Measurements from ENCODE around the gene PLA2G4A. TPM values are rescaled to one million over a fixed set of nuclear protein-coding genes. Genes with fewer than 3 reads are reported as not detected.

Gene PLA2G4A
- total and polyA plus RNA-seq, 12 donors = 4.2 to 53.1 (median 14.9) TPM

DNA sequence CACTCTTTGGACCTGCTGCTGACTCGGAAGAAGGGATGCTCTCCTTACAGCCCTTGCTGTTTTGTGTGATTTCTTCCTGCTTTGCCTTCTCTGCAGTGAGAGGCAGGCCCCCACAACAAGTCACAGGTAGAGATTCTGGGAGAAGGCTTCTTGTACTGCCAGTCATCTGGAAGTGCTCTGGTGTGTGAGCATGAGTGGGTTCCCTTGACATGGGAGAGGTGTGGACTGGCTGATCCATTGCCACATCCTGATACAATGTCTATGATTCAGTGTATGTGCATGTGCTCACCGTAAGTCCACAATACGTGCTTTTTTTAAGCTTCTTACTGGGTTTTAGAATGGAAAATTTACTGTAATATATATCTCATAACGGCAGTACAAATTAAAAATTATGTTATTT, 46.0 kb upstream of the PLA2G4A start:
- Histone ChIP-seq H3K9me3 (replicated peaks in 1 of 3) (no peaks in the 10 kb centered on the region), H3K27ac (no peak overlapping the region), H3K27me3 (no peaks in the 10 kb centered on the region), H3K36me3 (replicated peaks in 1 of 2) (no peaks in the 10 kb centered on the region), H3K4me3 (no peak overlapping the region), H3K4me1 (replicated peaks in 1 of 2) (no peaks in the 10 kb centered on the region)
- TF ChIP-seq CTCF (IDR thresholded peaks at IDR 0.05) (no peak), POLR2A (IDR thresholded peaks at IDR 0.05) (no peak)
- DNase-seq = no peak
- WGBS, 4 donors = 76 to 81% (median 79%) methylated on average over 4 of the region's 4 CpGs
- intact Hi-C loops (cut with DNase I) = no loop called here

- WGBS, 4 donors = 57 to 78% (median 75%) methylated on average over 3 of the region's 3 CpGs
- Histone ChIP-seq H3K4me3 (no peak overlapping the region), H3K36me3 (replicated peaks in 1 of 2) (no peaks in the 10 kb centered on the region), H3K27me3 (no peaks in the 10 kb centered on the region), H3K4me1 (replicated peaks in 1 of 2) (no peaks in the 10 kb centered on the region), H3K27ac (no peak overlapping the region), H3K9me3 (replicated peaks in 1 of 3) (no peaks in the 10 kb centered on the region)
- TF ChIP-seq CTCF (IDR thresholded peaks at IDR 0.05) (no peak), POLR2A (IDR thresholded peaks at IDR 0.05) (no peak)
- DNase-seq = no peak
- intact Hi-C loops (cut with DNase I) = no loop called here
Observed at GRCh38 chr1:186783193-186783592, 45.6 kb upstream of the PLA2G4A start.

DNA sequence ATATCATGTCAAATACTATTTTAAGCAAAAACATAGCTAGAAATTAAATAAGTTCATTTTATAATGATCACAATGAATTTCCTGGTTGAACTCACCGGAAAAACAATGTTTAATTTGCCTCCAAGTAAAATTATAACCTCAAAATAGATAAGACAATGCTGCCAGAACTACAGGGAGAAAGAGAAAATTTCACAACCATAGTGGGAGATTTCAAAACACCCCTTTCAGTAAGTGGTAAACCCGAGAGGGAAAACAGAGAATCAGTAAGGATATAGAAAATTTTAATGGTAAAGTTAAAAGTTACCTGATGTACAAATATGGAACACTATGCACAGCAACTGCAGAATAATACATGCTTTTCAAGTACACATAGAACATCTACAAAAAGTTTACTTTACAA, 43.2 kb upstream of the PLA2G4A start:
- 45 to 62% (median 50%) methylated on average over 2 of the region's 2 CpGs for WGBS, 4 donors
- DNase-seq = no peak
- Histone ChIP-seq H3K27me3 (no peaks in the 10 kb centered on the region), H3K4me1 (replicated peaks in 1 of 2) (no peaks in the 10 kb centered on the region), H3K9me3 (replicated peaks in 1 of 3) (no peaks in the 10 kb centered on the region), H3K27ac (no peak overlapping the region), H3K4me3 (no peak overlapping the region), H3K36me3 (replicated peaks in 1 of 2) (no peaks in the 10 kb centered on the region)
- intact Hi-C loops (cut with DNase I) = no loop called here
- TF ChIP-seq CTCF (IDR thresholded peaks at IDR 0.05) = no peak
- TF ChIP-seq POLR2A (IDR thresholded peaks at IDR 0.05) = no peak

- no peak for DNase-seq
- Histone ChIP-seq H3K9me3 (replicated peaks in 1 of 3) (no peaks in the 10 kb centered on the region), H3K27ac (no peak overlapping the region), H3K27me3 (no peaks in the 10 kb centered on the region), H3K4me1 (replicated peaks in 1 of 2) (no peaks in the 10 kb centered on the region), H3K36me3 (replicated peaks in 1 of 2) (no peaks in the 10 kb centered on the region), H3K4me3 (no peak overlapping the region)
- WGBS, 4 donors = 64 to 76% (median 69%) methylated on average over 1 of the region's 1 CpG
- intact Hi-C loops (cut with DNase I) = no loop called here
- TF ChIP-seq POLR2A (IDR thresholded peaks at IDR 0.05) (no peak), CTCF (IDR thresholded peaks at IDR 0.05) (no peak)
Observed at GRCh38 chr1:186790101-186790500, 38.6 kb upstream of the PLA2G4A start.

Data from adrenal gland (tissue), 12 donors.